HG03442 (cell line): ENCODE measurements around the gene FAM83G.

ENCODE experiments used
- ATAC-seq: cut with Tn5 transposase; IDR thresholded peaks from one replicate; pipeline ENCODE4 v1.9.1; 2021; ENCODE audit warnings: mild to moderate bottlenecking, moderate library complexity; ENCODE audit not compliant: unreplicated experiment

The FAM83G gene

GRCh38 chr17:19010729-19011505, 6.4 kb upstream of the FAM83G start:
- no peak for ATAC-seq

GRCh38 chr17:19009970-19010369, 5.4 kb upstream of the FAM83G start:
- no peak for ATAC-seq

- no peak for ATAC-seq
Measured at GRCh38 chr17:19006698-19007097, 2.1 kb upstream of the FAM83G start.

GRCh38 chr17:19005789-19006430, 1.3 kb upstream of the FAM83G start:
- ATAC-seq = no peak

- no peak for ATAC-seq
Measured at GRCh38 chr17:19005137-19005773, 691 bp upstream of the FAM83G start.

GRCh38 chr17:19003543-19004420, 782 bp downstream of the FAM83G start:
- ATAC-seq = peak; percentile 21

- no peak for ATAC-seq
Measured at GRCh38 chr17:19002805-19003542, 1.6 kb downstream of the FAM83G start.

- ATAC-seq = no peak
Measured at GRCh38 chr17:19001907-19002590, 2.5 kb downstream of the FAM83G start.

- ATAC-seq = no peak
Measured at GRCh38 chr17:19000531-19001325, 3.8 kb downstream of the FAM83G start.

- no peak for ATAC-seq
Measured at GRCh38 chr17:18999911-19000310, 4.7 kb downstream of the FAM83G start.

GRCh38 chr17:18999394-18999793, 5.2 kb downstream of the FAM83G start:
- no peak for ATAC-seq

- ATAC-seq = no peak
Measured at GRCh38 chr17:18997650-18998196, 6.8 kb downstream of the FAM83G start.

- no peak for ATAC-seq
Measured at GRCh38 chr17:18996458-18996857, 8.1 kb downstream of the FAM83G start.

- no peak for ATAC-seq
Measured at GRCh38 chr17:18995220-18995619, 9.3 kb downstream of the FAM83G start.

- ATAC-seq = no peak
Measured at GRCh38 chr17:18994631-18995030, 9.9 kb downstream of the FAM83G start.

- ATAC-seq = no peak
Measured at GRCh38 chr17:18993905-18994526, 10.5 kb downstream of the FAM83G start.

- ATAC-seq = no peak
Measured at GRCh38 chr17:18992454-18993130, 12.0 kb downstream of the FAM83G start.
